ENCODE measurements around the gene GPAT3.

GPAT3 gene

GRCh38 chr4:83626245-83626836 lies 90.4 kb downstream of the GPAT3 start:
- H3K27ac ChIP-seq: no peak overlapping the region
- no peak for TF ChIP-seq CTCF (conservative IDR thresholded peaks at IDR 0.05)
- TF ChIP-seq ZFX (IDR thresholded peaks at IDR 0.05): no peak

GRCh38 chr4:83629945-83630721 lies 94.2 kb downstream of the GPAT3 start:
- H3K27ac ChIP-seq: no peak overlapping the region
- TF ChIP-seq ZFX (IDR thresholded peaks at IDR 0.05) (no peak), CTCF (conservative IDR thresholded peaks at IDR 0.05) (no peak)

- TF ChIP-seq ZFX (IDR thresholded peaks at IDR 0.05) (no peak), CTCF (conservative IDR thresholded peaks at IDR 0.05) (no peak)
- no peak overlapping the region for H3K27ac ChIP-seq
Observed at GRCh38 chr4:83631066-83631465, 95.2 kb downstream of the GPAT3 start.

GRCh38 chr4:83636930-83637329 lies 101.0 kb downstream of the GPAT3 start:
- TF ChIP-seq ZFX (IDR thresholded peaks at IDR 0.05): no peak
- no peak for TF ChIP-seq CTCF (conservative IDR thresholded peaks at IDR 0.05)
- H3K27ac ChIP-seq: no peak overlapping the region

- H3K27ac ChIP-seq: no peak overlapping the region
- no peak for TF ChIP-seq ZFX (IDR thresholded peaks at IDR 0.05)
- TF ChIP-seq CTCF (conservative IDR thresholded peaks at IDR 0.05): peak; percentile 82
Observed at GRCh38 chr4:83639849-83640493, 104.1 kb downstream of the GPAT3 start.

- TF ChIP-seq CTCF (conservative IDR thresholded peaks at IDR 0.05) (no peak), ZFX (IDR thresholded peaks at IDR 0.05) (no peak)
- H3K27ac ChIP-seq: no peak overlapping the region
Observed at GRCh38 chr4:83643036-83643435, 107.1 kb downstream of the GPAT3 start.

Data from C4-2B (cell line).